ENCODE data around the gene TMA7. TPM values are rescaled to one million over a fixed set of nuclear protein-coding genes. Genes with fewer than 3 reads are reported as not detected.
A peak's percentile ranks its signal among the peaks of the same experiment; 100 is the strongest.
"Not testable (repeated sequence)": the region's sequence is repeated elsewhere in the genome, so short reads cannot be mapped to it uniquely, and the experiment has no call there.

The TMA7 gene
- total RNA-seq, 1 donor from 2014 or later: 268 TPM

DNA sequence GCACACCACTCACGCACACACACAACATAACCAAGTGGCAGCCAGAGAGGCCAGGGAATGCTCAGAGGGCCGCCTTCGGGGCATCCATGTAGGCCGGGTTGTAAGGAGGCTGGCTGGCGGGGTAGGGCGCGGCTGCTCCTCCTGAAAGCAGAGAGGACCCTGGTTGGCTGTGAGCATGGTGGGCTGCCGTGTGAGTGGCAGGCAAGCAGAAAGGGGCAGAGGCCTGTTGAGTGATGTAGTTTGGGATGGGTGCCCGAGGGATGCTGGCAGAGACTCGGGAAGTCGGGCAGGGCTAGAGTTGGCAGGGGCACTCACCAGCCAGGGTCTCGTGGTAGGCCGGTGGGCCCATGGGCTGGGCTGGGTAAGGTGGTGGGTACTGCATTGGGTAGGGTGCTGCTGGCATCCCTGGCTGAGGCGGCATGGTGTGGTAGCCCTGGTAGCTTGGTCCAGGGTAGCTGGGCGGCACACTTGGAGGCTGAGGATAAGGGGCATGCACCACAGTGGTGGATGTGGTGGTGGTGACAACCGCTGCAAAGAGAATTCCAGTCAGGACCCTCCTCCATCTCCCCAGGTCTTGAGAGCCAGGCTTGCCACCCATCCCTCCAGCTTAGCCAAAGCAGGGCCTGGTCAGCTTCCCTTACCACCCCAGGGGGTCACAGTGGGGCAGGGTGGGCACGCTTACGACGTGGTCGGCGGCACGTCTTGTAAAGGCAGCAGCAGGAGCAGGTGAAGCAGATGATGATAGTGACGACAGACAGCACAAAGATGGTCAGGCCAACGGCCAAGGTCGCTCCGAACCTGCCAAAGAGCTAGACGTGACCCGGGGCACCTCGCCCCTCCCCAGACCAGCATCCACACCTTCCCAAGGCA lies 29.2 kb downstream of the TMA7 start:
- H3K9me3 Mint-ChIP-seq: no peaks in the 10 kb centered on the region
- DNase-seq (ENCODE audit: extremely low spot score, unreplicated experiment): no peak
- no peaks in the 10 kb centered on the region for H3K27me3 Mint-ChIP-seq
- TF ChIP-seq CTCF (conservative IDR thresholded peaks at IDR 0.05): no peak
- H3K4me1 Mint-ChIP-seq (ENCODE audit: unreplicated experiment): peaks cover 29% of the 10 kb centered on the region
- no peak overlapping the region for H3K4me3 Mint-ChIP-seq
- H3K36me3 Mint-ChIP-seq: peaks cover 8% of the 10 kb centered on the region
- peak overlapping the region; percentile 100 for H3K27ac Mint-ChIP-seq

- H3K4me1 Mint-ChIP-seq (ENCODE audit: unreplicated experiment): peaks cover 33% of the 10 kb centered on the region
- no peaks in the 10 kb centered on the region for H3K27me3 Mint-ChIP-seq
- peak overlapping the region; percentile 77 for H3K4me3 Mint-ChIP-seq
- no peaks in the 10 kb centered on the region for H3K9me3 Mint-ChIP-seq
- no peak for DNase-seq (ENCODE audit: extremely low spot score, unreplicated experiment)
- no peak for TF ChIP-seq CTCF (conservative IDR thresholded peaks at IDR 0.05)
- peak overlapping the region; percentile 100 for H3K27ac Mint-ChIP-seq
- H3K36me3 Mint-ChIP-seq: peaks cover 8% of the 10 kb centered on the region
Measured at GRCh38 chr3:48470286-48470685, 30.2 kb downstream of the TMA7 start.

DNA sequence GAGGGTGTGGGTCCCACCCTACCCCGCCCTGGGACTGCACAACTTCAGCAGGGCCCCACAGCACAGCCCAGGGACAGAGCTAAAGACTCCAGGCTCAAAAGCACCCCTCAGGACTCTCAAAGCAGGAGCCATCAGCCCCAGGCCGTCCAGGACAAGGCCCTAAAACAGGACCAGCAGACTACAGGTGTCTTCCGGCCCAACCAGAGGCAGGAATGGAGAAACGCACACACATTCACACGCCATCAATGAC lies 32.5 kb downstream of the TMA7 start:
- Mint-ChIP-seq H3K36me3 (peaks cover 4% of the 10 kb centered on the region), H3K4me1 (ENCODE audit: unreplicated experiment) (peaks cover 27% of the 10 kb centered on the region), H3K9me3 (no peaks in the 10 kb centered on the region), H3K27me3 (no peaks in the 10 kb centered on the region), H3K4me3 (peak overlapping the region; percentile 99), H3K27ac (peak overlapping the region; percentile 100)
- TF ChIP-seq CTCF (conservative IDR thresholded peaks at IDR 0.05): no peak
- no peak for DNase-seq (ENCODE audit: extremely low spot score, unreplicated experiment)

DNA sequence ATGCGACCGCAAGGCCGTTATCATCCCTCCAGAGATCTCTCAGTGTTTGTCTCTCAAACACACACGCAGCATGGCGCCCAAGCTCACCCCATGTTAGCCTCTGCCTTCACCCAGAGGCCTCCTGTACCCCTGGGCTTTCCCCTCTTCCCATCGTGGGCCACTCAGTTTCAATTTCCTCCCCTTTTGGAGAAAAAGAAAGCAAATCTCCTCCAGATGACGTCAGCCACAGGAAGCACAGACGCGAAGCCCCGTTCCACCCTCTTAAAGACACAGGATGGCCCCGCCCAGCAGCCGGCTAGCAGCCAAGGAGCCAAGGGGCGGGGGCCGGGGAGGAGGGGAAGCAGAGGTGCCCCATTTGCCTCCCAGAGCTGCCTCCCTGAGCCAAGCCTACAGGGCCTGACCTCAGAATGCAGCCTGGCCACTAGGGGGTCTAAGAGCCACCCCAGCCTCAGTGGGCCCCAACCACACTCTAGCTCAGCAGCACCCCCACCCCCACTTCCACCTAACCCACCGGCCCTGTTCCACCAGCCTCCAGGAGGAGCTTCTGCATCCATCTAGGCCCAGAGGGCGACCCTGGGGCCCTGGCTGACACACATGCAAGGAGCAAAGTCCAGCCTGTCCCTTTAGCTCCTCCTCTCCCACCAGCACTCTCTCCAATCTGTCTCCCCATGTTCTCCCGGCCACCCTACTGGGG lies 33.0 kb downstream of the TMA7 start:
- H3K4me1 Mint-ChIP-seq (ENCODE audit: unreplicated experiment): peaks cover 23% of the 10 kb centered on the region
- peak overlapping the region; percentile 99 for H3K4me3 Mint-ChIP-seq
- peak; percentile 73 for TF ChIP-seq CTCF (conservative IDR thresholded peaks at IDR 0.05)
- no peaks in the 10 kb centered on the region for H3K27me3 Mint-ChIP-seq
- no peaks in the 10 kb centered on the region for H3K9me3 Mint-ChIP-seq
- H3K36me3 Mint-ChIP-seq: peaks cover 4% of the 10 kb centered on the region
- H3K27ac Mint-ChIP-seq: peak overlapping the region; percentile 100
- peak; percentile 91 for DNase-seq (ENCODE audit: extremely low spot score, unreplicated experiment)

DNA sequence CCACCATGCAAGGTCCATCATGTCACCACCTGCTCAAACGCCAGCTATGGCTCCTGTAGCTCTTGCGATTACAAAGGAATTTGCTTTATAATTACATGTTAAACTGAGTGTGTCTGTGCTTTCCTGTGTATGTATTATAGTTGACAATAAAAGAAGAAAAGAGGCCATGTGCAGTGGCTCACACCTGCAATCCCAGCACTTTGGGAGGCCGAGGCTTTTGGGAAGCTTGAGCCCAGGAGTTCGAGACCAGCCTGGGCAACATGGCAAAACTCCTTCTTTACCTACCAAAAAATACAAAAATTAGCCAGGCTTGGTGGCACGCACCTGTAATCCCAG lies 33.5 kb downstream of the TMA7 start:
- Mint-ChIP-seq H3K27me3 (no peaks in the 10 kb centered on the region), H3K4me3 (peak overlapping the region; percentile 99), H3K27ac (peak overlapping the region; percentile 100), H3K36me3 (peaks cover 4% of the 10 kb centered on the region), H3K4me1 (ENCODE audit: unreplicated experiment) (peaks cover 22% of the 10 kb centered on the region), H3K9me3 (no peaks in the 10 kb centered on the region)
- DNase-seq (ENCODE audit: extremely low spot score, unreplicated experiment): no peak
- no peak for TF ChIP-seq CTCF (conservative IDR thresholded peaks at IDR 0.05)

DNA sequence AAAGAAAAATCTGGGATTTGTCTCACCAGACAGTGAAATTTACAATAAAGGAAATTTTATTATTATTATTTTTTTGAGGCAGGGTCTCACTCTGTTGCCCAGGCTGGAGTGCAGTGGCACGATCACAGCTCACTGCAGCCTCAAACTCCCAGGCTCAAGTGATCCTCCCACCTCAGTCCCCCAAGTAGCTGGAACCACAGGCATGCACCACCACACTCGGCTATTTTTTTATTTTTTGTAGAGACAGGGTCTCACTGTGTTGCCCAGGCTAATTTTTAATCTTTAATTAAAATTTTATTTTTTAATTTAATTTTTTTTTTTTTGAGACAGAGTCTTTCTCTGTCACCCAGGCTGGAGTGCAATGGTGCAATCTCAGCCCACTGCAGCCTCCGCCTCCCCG lies 34.0 kb downstream of the TMA7 start:
- not testable (repeated sequence) for H3K9me3 Mint-ChIP-seq; H3K27me3 Mint-ChIP-seq; DNase-seq (ENCODE audit: extremely low spot score, unreplicated experiment); H3K36me3 Mint-ChIP-seq; H3K4me3 Mint-ChIP-seq
- Mint-ChIP-seq H3K27ac (peak overlapping the region; percentile 100), H3K4me1 (ENCODE audit: unreplicated experiment) (peaks cover 22% of the 10 kb centered on the region)

Measured in type B pancreatic cell (in vitro differentiated cells).